RWPE2 (cell line): Measurements from ENCODE around the gene CCDC30.

Experiments used
- ATAC-seq: fragments of 200-7000 bp; cut with Tn5 transposase; 3 replicates; pipeline ENCODE4 v1.9.1; 2021; ENCODE audit warnings: low read depth
- DNase-seq: peaks from one replicate; pipeline ENCODE4 v3.0.0-alpha.2; 2020; ENCODE audit warnings: low spot score
- H3K27ac ChIP-seq: fragments of 450-650 bp; 2 replicates; pipeline ENCODE4 v1.5.1; 2017; ENCODE audit warnings: mild to moderate bottlenecking; ENCODE audit not compliant: poor library complexity, severe bottlenecking
- H3K27me3 ChIP-seq: fragments of 250-450 bp; sonication (Bioruptor Pico); 2 replicates; pipeline ENCODE4 v1.5.1; 2021; ENCODE audit warnings: mild to moderate bottlenecking, moderate library complexity; ENCODE audit not compliant: insufficient read depth, poor library complexity, severe bottlenecking
- H3K36me3 ChIP-seq: fragments of 250-450 bp; sonication (Bioruptor Pico); 2 replicates; pipeline ENCODE4 v1.5.1; 2020; ENCODE audit warnings: low read depth, mild to moderate bottlenecking, moderate library complexity
- H3K4me1 ChIP-seq: fragments of 250-450 bp; sonication (Bioruptor Pico); 2 replicates; pipeline ENCODE4 v1.5.1; 2021; ENCODE audit warnings: mild to moderate bottlenecking, moderate library complexity; ENCODE audit not compliant: insufficient read depth, poor library complexity, severe bottlenecking
- H3K4me3 ChIP-seq: fragments of 250-450 bp; sonication (Bioruptor Pico); 2 replicates; pipeline ENCODE4 v1.5.1; 2021; ENCODE audit warnings: mild to moderate bottlenecking, moderate library complexity; ENCODE audit not compliant: severe bottlenecking
- H3K9me3 ChIP-seq: fragments of 250-450 bp; sonication (Bioruptor Pico); 2 replicates; pipeline ENCODE4 v1.5.1; 2021; ENCODE audit warnings: mild to moderate bottlenecking, moderate library complexity; ENCODE audit not compliant: severe bottlenecking
- TF ChIP-seq, protein P1 (sequence below): fragments of 450-650 bp; IDR thresholded peaks from one replicate; pipeline ENCODE4 v1.5.1; 2017; ENCODE audit warnings: mild to moderate bottlenecking, moderate library complexity; ENCODE audit not compliant: poor library complexity, severe bottlenecking

CCDC30 gene

DNA sequence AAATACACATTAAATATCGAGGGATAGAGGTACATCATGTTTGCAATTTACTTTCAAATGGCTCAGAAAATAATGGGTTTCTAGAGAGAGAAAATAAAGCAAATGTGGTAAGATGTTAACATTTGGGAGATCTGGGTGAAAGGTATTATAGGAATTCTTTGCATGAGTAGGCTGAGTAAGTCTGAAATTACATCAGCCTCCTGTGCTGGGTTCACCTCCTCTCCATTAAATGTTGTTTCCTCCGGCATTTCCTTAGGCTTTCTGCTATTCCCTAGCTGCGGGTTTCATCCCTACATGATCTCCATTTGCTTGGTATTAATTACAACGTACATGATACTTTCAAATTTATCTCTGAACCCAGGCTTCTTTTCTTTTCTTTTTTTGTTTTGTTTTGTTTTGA, 38.9 kb upstream of the CCDC30 start:
- H3K9me3 ChIP-seq: no peaks in the 10 kb centered on the region
- H3K27me3 ChIP-seq: no peaks in the 10 kb centered on the region
- peaks cover 4% of the 10 kb centered on the region for H3K4me1 ChIP-seq
- DNase-seq (no peak), ATAC-seq (no peak)
- TF ChIP-seq, protein P1, sequence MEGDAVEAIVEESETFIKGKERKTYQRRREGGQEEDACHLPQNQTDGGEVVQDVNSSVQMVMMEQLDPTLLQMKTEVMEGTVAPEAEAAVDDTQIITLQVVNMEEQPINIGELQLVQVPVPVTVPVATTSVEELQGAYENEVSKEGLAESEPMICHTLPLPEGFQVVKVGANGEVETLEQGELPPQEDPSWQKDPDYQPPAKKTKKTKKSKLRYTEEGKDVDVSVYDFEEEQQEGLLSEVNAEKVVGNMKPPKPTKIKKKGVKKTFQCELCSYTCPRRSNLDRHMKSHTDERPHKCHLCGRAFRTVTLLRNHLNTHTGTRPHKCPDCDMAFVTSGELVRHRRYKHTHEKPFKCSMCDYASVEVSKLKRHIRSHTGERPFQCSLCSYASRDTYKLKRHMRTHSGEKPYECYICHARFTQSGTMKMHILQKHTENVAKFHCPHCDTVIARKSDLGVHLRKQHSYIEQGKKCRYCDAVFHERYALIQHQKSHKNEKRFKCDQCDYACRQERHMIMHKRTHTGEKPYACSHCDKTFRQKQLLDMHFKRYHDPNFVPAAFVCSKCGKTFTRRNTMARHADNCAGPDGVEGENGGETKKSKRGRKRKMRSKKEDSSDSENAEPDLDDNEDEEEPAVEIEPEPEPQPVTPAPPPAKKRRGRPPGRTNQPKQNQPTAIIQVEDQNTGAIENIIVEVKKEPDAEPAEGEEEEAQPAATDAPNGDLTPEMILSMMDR: no peak
- H3K4me3 ChIP-seq: no peak overlapping the region
- H3K36me3 ChIP-seq: no peaks in the 10 kb centered on the region
- H3K27ac ChIP-seq: no peak overlapping the region

DNA sequence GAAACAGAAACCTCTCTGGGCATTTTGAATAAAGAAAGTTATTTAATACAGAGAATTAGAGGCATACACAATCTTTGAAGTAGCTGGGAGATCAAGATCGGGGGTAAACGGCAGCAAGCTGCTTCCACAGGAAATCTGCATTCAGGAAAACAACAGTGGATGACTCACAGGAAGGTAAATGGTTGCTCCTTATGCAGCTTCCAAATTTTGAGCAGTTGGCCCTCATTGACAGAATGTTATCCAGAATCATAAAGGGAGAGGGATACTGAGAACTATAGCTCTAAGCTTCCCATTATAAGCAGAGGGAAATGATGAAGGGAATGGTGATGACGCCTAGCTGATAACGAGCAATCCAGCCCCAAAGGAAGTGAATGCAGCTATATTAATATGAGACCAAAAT, 35.8 kb upstream of the CCDC30 start:
- H3K27me3 ChIP-seq: no peaks in the 10 kb centered on the region
- H3K9me3 ChIP-seq: no peaks in the 10 kb centered on the region
- no peak for DNase-seq
- TF ChIP-seq, protein P1: no peak
- no peak for ATAC-seq
- no peak overlapping the region for H3K4me3 ChIP-seq
- no peak overlapping the region for H3K27ac ChIP-seq
- H3K4me1 ChIP-seq: no peaks in the 10 kb centered on the region
- H3K36me3 ChIP-seq: no peaks in the 10 kb centered on the region

DNA sequence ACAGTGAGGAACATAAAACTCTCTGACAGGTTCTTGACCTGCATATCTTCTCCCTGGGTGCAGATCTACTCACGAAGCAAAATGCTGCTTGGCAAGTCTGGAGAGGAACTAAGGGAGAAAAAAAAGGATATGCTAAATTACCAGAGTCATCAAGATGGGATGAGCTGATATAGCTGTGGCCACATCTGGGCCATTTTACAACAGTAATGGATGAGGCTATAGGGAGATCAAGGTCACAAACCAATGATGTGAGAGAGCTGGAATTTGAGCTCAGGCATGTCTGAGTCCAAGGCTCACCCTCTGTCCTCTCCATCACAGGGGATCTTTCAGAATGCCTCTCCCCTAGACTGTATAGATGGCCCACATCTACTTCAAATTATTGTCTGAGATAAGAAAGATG, 33.5 kb upstream of the CCDC30 start:
- no peaks in the 10 kb centered on the region for H3K4me1 ChIP-seq
- no peak overlapping the region for H3K4me3 ChIP-seq
- no peak overlapping the region for H3K27ac ChIP-seq
- ATAC-seq (no peak), DNase-seq (no peak)
- no peaks in the 10 kb centered on the region for H3K36me3 ChIP-seq
- TF ChIP-seq, protein P1: no peak
- no peaks in the 10 kb centered on the region for H3K27me3 ChIP-seq
- no peaks in the 10 kb centered on the region for H3K9me3 ChIP-seq

DNA sequence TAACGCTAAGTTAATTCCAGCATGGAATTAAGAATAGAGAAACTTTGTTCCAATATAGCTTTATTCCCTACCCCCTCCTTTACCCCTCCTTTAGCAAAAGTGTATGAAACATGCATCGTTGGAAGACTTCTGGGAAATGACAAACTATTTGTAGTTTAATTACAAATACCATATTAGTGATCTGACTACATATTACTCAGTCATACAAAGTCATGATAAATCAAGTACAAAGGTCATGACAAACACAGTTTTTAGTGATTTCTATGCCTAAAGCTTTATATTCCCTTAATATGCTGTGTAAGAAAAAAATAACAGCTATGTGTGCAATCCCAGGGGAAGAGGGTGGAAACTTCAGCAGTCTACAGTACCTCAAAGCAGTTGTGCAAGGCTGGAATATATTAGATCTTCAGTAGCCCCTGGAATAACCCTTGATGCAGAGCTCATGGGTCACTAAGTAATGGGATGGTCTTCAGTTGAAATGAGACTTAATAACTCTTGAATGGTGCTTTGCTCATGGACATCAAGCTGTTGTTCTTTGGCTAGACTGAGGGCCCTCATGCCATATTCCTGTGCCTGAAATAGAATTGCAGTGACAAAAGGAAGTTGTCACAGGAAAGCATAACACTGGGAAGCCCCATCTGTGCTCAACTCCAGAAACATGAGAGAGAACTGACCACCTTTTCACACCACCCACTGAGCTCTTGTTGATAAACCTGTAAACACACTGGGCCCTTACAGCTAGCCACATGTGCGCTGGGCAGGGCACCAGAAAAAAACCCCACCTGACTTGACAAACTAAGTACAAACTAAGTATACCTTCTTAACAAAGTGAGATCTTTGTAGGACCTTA, 32.6 kb upstream of the CCDC30 start:
- DNase-seq (no peak), ATAC-seq (no peak)
- no peaks in the 10 kb centered on the region for H3K27me3 ChIP-seq
- no peak overlapping the region for H3K4me3 ChIP-seq
- H3K27ac ChIP-seq: no peak overlapping the region
- H3K36me3 ChIP-seq: no peaks in the 10 kb centered on the region
- H3K4me1 ChIP-seq: no peaks in the 10 kb centered on the region
- H3K9me3 ChIP-seq: no peaks in the 10 kb centered on the region
- TF ChIP-seq, protein P1: no peak

DNA sequence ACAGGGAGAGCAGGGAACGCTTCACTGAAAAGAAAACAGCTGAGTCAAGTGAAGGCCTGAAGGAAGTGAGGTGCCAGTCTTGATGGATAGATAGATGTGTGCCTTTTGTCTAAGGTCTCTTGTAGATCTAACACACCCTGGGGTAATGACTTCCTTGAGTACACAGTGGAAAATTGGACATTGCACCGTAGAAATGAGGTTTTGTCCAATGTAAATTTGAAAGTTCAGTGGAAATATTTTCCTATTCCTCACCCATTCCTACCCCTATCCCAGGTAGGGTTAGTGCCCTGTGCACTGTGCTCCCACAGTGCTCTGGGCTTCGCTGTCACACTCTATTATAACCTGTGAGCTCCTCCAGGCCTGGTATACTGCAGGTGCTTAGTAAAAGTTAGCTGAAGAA, 31.6 kb upstream of the CCDC30 start:
- ATAC-seq (no peak), DNase-seq (no peak)
- Histone ChIP-seq H3K27me3 (no peaks in the 10 kb centered on the region), H3K4me3 (no peak overlapping the region), H3K36me3 (no peaks in the 10 kb centered on the region), H3K4me1 (no peaks in the 10 kb centered on the region), H3K9me3 (no peaks in the 10 kb centered on the region), H3K27ac (no peak overlapping the region)
- TF ChIP-seq, protein P1: no peak
